Forelimb muscle (tissue), 1 donor: Measurements from ENCODE around the gene CREB5. TPM values are rescaled to one million over a fixed set of nuclear protein-coding genes. Genes with fewer than 3 reads are reported as not detected.

Source experiments
- DNase-seq: peaks from one replicate; pipeline ENCODE4 v3.0.0-alpha.2; 2013; ENCODE audit warnings: low read depth
- polyA plus RNA-seq: library from polyadenylated mRNA; unstranded; fragments of 120-200 nt; gene quantifications from one replicate; pipeline ENCODE4 v1.2.1, GENCODE V29; 2013; ENCODE audit not compliant: insufficient read length

The CREB5 gene
- polyA plus RNA-seq, 1 donor = 33.5 TPM

DNA sequence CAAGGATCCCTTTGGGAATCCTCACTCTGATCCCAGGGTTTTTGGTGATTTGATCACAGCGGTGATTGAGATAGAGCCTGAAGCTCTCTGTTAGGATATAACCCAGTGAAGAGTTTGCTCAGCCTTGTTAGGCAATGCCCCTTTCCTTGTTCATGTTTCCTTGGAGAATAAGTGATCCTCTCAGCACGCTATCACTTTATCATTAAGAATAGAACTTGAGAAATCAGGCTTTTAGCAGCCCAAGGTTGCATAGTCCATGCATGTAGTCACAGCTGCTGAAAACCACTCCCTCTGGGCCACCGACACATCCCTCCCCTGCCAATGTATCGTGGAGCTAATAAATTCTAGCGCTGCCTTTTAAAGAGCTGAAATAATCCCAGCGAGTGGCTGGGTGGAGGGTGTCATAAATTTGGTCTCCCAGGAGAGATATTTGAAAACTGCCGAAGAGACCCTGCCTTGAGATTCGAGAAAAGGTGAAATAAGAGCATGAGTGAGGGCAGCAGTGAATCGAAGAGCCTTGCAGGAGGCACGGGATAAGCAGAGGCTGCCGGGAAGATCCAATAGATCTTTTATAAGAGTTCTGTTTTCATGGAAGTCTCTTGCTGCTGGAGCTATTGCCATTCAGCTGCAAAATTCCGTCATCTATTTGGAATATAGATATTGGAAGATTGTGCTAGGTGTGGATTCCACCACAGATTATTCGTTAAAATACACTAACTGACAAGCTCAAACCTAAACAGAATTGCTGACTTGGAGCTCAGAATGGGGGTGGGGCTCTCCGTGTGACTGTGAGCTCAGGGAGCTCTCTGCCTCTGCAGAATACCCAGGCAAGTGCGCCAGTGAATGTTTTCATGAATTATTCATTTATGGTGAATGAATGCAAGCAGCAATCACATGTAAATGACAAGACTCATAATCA lies 296.0 kb downstream of the CREB5 start:
- DNase-seq = no peak

DNA sequence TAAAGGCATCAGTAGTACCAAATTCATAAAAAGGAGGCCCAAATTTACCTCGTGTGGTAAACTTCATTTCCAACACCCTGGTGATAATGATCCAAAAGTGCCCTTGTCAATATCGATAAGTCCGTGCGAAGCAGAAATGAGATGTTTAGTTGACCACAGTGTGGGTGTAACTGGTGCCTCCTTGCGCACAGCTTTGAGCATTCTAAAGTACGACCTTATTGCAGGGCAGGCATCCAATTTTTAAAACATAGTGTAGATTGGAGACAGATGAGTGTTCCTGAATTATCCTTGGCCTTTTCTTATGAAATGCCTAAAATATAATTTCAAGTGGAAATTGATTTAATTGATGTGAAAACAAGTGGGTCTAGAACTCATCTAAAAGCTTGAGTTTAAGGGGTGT lies 297.4 kb downstream of the CREB5 start:
- no peak for DNase-seq

DNA sequence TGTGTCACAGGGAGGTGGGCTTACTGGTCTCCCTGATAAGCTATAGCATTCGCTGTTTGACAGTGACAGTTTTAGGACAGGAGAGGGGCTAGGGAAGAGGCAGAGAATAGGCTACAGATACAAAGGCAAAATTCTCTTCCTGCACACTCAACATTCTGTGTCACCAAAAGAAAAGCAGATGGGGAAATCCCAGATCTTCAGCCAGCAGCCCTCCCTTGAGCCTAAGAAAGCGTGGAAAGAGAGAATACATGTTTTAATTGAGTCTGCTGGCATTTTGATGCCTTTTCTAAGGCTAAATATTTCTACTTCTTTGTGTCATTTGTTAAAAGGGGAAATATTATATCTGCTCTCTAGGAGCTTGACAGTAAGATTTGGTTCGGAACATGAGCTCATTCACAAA lies 298.8 kb downstream of the CREB5 start:
- no peak for DNase-seq

DNA sequence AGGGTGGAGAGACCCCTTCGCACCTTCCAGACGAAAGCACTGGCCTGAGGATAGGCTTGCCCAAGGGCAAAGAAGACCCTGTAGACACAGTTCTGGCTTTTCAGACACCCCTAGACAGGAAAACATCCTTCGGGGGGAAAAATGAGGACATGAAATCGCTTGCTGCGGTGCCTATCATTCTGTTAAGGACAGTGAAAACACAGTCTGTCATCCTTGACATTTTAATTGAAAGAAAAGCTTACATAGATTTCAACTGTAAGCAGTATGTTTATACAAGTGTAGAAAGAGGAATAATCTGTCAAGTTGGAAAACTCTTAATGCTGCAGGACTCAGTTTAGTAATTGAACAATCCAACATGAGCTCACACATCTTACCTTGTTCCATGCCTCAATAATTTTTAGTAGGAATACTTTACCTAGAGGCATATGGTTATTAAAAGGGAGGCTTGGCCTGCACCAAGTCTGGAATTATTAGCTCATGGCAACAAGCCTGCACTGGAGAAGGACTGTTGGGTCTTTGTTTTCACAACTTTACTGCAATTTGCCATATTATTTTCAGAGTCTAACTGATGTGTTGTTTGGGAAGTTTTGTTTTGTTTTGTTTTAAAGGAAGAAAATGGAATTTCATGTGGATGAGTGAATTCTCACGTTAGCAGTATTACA lies 302.3 kb downstream of the CREB5 start:
- no peak for DNase-seq

DNA sequence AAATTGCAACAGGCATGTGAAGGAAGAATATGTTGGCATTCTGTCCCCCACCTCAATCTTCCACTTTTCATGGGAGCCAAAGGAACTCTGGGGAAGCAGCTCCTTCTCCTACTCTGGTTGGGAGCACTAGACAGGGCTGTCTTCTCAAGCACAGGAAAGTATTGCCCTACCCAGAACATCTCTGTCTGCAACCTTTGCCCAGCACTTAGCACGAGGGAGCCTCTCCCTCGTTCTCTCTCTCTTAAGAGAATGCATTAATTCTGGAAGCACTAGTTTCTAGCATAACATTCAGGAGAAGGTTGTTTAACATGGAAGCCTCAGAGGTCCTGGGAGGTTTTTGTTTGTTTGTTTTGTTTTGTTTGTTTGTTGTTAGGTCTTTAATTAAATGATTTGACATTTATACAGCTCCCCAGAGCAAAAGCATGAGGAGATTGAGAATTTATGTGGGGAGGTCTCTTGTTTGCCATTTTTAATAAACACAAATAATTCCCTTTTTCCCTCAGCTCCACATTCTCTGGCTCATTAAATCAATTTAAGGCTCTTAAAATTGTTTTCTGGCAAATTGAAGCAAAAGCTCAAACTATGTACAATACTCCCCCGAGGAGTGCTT lies 305.2 kb downstream of the CREB5 start:
- DNase-seq = no peak

DNA sequence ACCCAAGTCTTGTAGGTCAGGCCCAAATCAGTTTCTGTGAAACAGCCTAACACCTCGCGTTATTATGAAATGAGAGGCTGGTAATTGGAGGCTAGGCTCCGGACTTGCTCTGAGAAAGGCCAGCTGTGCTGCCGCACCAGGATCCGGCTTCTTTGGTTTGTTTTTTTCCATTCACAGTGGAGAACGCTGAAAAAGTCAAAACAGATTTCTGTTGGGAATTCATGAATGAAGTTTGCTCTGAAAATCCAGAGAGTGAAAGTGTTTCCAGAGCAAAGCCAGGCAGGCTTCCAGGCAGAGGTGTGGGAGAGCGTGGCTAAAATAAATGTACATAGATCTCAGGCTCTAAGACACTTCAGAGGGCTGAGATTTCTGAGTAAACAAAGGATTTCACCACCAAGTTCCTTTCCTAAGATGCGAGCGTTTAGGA lies 305.8 kb downstream of the CREB5 start:
- DNase-seq = no peak

DNA sequence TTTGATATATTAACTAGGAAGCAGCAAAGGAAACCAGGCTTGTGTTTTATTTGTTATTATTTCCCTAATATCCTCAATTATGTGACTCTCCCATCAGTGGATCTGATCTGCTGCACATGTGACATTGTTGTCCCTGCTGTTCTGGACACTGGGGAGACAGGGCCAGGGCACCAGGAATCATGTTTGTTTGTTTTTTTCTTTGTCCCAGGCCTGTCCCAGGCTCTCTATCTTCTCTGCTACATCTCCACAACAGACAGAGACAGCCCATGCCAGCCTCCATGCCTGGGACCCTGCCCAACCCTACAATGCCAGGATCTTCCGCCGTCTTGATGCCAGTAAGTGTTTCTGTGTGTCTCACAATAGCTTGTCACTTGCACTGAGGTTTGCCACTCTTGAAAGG lies 306.2 kb downstream of the CREB5 start:
- DNase-seq = no peak

DNA sequence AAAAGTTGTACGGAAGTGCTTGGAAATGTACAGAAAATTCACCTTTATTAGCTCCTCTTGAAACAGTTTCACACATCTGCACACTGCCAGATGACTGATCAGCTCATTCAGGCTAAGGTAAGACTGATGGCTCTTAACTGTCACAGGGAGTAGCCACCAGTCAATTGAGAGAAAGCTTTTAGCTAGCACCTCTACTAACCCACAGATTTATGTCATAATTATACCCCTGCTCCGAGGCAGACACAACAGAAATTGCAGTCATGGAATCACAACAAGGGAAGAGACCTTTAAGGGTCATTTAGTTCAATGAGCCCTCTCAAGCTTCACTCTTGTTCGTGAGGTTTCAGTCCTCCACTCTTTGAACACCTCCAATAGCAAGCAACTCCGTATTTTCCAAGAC lies 310.4 kb downstream of the CREB5 start:
- DNase-seq = no peak

DNA sequence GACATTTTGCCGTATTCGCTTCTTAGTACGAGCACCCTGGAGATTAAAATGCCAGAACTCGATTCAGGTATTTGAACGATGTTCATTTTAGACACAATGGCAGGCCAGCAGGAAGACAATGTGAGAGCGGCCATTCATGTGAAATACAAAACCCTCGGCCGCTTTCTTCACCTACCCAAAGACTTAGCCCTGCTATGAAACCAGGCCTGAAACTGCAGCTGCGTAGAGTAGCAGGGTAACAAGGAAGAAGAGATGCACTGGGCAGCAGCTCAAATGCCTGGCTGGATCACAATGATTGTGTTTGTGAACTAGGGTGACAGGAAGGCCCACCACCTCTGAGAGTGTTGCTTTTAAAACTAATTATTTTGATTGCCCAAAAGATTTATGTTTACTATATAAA lies 311.0 kb downstream of the CREB5 start:
- DNase-seq = no peak

DNA sequence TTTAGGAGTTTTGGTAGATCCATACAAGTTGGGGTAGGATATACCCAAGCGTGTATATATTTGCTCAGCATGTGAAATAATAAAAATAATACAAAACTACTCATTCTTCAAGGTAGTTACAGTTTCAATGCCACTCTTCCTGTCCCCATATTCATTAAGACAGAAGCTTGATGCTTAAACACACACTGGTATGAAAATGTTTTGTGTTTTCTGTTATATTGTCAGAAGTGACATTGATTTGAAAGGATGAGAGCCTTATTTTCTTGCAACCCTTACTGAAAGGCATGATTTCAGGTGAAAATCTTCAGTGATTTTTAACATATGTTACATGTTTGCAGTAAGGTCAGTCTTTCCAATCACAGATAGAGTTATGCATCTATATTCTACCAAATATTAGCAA lies 312.2 kb downstream of the CREB5 start:
- no peak for DNase-seq

DNA sequence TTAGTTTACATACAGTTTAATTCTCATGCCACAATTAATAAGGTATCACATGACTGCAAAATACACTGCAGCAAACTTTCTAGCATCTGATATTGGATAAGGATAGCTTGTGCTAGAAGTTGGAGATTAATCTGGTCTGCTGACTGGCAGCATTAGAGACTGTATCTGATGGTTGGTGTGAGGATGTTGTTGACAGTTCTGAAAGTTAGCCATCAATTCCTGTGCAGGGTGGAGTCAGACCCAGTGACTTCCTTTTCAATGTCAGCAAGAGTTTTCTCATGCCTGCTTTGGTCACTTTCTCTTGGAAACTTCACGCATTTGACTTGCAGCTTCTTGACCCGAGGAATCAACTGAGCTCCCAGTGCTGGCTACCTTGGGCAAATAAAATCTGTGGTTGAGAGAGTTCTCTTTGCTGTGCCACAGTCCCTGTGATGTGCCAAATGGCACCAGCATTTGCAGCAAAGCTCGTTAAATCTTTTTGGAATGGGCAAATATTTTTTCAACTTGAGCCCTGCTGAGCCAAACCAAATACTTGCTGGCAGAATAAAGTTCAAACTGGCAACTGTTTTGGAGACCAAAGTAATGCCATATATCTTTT lies 312.8 kb downstream of the CREB5 start:
- DNase-seq = no peak

DNA sequence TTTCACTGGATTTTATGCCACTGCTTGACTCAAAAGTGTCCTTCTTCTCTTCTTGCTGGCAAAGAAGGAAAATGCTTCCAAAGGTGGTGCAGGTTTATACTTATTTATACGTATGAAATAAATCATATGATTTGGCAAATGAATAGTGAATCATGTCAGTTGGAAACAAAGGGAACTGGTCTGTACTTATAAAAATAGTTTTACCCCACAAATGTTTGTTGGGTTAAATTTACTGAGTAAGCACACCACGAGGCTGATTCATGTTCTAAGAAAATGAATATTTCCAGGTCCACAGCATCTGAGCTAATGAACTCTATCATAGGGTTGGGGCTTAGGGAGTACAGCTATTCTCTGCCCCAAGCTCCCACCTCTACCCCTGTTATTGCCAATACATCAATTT lies 313.6 kb downstream of the CREB5 start:
- DNase-seq = no peak

DNA sequence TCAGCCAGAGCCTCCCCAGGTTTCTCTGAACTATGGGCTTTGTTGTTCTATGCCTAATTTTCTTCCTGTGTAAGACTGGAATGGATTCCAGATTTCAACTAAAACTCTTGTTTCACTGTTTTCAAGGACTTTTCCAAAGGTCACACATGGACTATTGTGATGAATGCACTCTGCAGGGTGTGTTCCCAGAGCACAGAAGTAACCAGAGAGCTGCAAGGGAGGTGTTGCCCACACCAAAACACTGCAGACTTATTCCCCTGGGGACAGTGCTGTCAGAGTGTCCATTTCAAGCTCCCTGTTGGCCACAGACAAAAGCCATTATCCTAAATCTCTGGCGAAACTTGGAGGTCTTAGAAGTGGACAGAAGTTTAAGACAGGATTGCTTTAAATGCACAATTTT lies 314.2 kb downstream of the CREB5 start:
- no peak for DNase-seq

DNA sequence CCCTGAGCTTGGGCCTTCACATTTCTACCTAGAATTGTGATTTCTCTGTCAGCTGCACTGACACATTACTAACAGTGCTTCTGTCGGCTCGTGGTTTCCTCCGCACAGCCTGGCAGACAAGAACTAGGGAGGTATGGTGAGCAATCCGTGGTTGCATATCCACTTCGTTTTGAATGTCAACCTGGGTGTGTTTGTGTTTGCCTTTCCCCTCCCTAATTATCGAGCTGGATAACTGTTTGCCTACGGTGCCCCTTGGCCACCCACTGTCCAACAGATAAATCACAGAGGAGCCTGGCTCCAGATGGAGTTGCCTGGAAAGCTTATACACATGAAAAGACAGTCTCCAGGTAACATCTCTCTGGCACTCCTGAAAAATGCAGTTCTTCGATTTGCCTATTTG lies 317.0 kb downstream of the CREB5 start:
- no peak for DNase-seq

DNA sequence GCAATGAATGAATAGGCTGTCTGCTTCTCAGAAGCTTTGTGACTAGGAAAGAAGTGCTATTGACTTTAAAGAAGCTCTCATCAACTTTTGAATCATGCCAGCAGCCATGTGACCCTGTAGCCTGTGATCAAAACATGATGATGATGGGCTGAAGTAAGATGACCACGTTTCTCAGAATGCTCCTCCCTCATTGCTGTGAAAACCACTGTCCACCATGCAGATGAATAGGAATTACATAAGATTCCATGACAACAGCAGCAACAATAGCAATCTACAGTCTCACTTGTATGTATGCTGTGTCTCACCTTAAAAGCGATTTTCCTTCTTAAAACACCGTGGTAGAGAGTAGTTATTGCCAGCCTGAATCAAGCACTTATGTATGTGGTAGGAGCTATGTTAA lies 317.4 kb downstream of the CREB5 start:
- DNase-seq = no peak

DNA sequence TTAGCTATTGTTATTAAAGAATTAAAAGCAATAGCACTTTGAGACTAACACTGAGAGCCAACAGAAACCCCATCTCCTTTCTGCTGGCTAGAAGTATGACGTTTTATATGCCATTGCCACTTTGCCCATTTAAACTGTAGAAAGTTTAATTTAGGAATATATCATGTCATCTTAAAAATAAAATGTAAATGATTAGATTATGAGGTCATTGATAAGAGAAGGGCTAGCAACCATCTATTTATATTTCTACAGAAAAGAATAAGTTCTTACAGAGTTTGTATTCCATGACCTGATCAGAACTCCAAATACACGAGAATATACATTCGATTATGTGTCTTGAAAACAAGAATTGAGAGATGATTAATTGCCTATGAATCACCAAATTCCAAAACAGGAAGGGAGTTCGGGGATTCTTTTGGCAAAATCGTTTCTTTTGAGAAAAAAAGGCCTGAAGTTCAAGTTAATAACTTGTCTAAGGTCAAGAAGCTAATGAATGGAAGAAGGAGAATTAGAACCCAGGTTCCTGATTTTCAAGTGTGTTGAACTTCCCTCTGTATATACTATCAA lies 318.9 kb downstream of the CREB5 start:
- DNase-seq = no peak

DNA sequence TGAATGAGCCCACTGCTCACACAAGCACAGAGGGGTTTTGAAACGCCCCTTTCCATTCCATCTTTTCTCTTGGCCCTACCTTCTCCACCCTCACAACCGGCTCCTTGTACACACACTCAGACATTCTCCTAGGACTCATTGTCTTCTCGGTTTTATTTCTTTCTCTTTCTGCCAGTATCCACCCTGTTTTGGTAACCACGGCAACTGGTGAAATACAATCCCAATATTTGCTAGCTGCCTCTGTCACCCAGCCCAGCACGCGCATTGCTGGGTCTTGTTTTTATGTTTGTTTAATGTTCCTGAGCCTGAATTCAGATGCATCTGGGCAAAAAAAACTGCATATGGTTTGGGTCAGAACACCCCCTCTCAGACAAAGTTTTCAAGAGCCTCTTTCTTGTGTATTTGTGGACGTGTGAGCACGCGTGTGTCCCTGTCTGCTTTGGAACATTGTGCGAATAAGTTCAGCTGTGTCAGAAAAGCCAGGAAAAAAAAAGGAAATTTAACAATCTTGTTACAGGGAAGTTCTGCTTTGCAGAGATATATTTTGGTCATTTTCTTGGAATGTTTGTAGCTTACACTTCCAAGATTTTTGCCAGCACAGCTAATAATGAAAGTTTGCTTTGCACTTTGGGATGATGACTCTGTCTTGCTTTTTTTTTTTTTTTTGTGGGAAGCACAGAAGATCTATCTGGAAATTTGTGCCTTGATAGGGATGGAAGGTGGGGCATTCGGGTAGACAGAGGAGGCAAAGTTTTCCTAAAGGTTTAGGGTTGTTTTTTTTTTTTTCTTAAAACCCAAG lies 320.0 kb downstream of the CREB5 start:
- peak; percentile 80 for DNase-seq

DNA sequence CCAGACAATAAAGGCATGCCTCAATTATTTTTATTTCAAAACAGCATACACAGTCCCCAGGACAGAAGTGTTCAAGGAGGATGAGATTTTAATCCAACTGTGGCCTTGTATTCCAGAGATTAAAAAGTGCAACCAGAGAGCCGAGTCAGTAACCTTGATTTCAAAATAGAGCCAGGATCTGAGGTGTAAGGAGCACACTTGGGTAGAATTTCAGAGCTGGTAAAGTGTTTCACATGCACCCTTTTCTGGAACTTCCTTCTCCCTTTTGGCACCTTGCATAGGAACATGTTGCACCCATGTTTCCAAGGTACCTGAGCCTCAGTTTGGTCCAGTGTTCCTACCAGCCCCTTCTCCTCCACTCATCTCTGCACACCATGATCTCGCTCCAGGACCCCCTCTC lies 320.7 kb downstream of the CREB5 start:
- DNase-seq = no peak

DNA sequence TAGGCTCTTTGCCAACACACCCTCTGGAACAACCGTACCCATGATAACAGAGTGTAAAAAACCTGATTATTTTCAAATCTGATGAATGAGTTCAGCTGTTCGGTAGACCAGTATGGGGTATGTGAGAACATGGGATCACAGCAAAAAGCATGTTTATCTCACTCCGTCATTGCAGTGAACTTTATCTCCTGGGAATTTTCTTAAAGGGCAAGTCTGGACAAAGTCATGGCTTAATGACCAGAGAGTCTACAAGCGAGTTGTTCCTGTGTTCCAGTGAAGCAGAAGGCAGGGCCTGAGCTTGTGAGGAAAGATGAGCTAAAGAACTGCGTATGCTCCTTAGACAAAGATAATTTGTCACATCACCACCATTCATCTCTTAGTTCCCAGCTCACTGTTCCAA lies 326.1 kb downstream of the CREB5 start:
- DNase-seq = no peak

DNA sequence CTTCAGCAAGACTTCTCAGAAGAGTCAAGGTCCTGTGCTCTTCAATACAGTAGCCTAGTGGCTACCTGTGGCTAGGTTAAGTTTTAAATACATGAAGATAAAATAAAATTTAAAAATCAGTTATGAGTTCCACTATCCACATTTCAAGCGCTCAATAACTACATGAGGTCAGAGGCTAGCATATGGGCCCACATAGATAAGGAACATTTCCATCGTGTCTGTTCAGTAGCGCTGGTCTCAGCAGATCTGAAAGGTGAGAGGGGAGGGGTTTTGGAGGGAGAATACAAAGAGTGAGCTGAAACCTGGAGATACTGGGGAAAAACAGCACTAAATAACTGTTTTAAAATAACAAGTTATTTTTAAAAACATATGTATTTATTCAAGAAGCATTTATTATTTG lies 326.8 kb downstream of the CREB5 start:
- DNase-seq = no peak

DNA sequence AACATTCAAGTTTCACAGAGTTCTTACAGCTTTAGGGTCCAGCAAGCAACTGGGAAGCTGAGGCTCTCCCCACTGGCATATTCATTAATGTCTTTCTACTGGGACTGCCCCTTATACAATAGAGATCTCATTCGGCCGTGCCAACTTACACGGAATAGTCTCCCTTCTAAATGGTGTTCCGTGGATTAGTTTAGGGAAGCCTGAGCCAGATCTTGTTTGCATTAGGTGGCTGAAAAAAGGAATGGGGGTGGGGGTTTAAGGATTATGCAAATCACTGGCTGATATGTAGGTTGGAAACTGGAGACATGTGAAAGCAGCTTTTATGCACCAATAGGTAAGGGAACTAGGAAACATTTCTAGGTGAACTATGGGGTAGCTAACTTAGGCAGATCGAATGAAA lies 327.5 kb downstream of the CREB5 start:
- DNase-seq = no peak
